ENCODE results near the gene LMAN2. TPM values are rescaled to one million over a fixed set of nuclear protein-coding genes. Genes with fewer than 3 reads are reported as not detected.

Gene LMAN2
- total and polyA plus RNA-seq, 2 experiments from 2014 or later = 153 to 227 TPM

DNA sequence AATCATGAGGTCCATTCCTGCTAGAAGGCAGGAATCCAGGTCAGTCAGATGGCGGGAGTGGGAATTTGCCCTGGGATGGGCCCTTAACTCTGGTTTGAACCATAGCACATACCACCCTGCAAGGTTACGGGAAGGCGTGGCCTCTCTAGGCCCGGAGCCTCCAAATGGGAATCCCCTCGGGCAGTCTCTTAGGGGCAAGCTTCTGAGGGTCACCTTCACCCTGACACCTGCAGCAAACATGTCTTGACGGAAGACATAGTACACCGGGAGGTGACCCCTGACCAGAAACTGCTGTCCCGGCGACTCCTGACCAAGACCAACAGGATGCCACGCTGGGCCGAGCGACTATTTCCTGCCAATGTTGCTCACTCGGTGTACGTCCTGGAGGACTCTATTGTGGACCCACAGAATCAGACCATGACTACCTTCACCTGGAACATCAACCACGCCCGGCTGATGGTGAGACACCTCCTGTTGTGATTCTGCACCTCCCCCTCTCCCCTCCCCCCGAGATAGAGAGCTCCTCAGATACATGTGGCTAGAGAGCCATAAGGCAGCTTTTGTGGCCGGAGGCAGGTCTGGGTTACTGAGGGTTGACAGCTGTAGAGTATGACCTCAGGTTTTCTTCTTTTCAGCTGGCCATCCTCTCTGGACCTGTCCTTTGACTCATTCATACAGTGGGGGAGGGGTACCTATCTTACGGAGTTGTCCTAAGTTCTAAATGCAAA lies 46.9 kb downstream of the LMAN2 start:
- Mint-ChIP-seq H3K36me3 (ENCODE audit: low read depth) (peaks cover 47% of the 10 kb centered on the region), H3K9me3 (no peaks in the 10 kb centered on the region; the same call in 2 of the 3 replicates), H3K4me1 (peaks cover 45% of the 10 kb centered on the region), H3K4me3 (peak overlapping the region; percentile 99), H3K27me3 (ENCODE audit: insufficient read depth, low read depth, poor library complexity) (peaks cover 25% of the 10 kb centered on the region), H3K27ac (peak overlapping the region; percentile 97)
- Histone ChIP-seq H3K27ac (ENCODE audit: low read depth) (0 out of 2 replicates have a peak overlapping the region, but pooled peaks have one; percentile 80), H3K4me3 (peak overlapping the region; percentile 99), H3K4me1 (ENCODE audit: insufficient read depth) (peaks cover 9% of the 10 kb centered on the region), H3F3A (replicated peaks; ENCODE audit: low read depth) (peaks cover 36% of the 10 kb centered on the region), H3K36me3 (ENCODE audit: insufficient read depth) (peaks cover 17% of the 10 kb centered on the region), H3K27me3 (ENCODE audit: insufficient read depth) (no peaks in the 10 kb centered on the region), H3K79me2 (replicated peaks; ENCODE audit: insufficient read depth) (peaks cover 21% of the 10 kb centered on the region), H4K20me1 (replicated peaks; ENCODE audit: insufficient read depth) (peaks cover 23% of the 10 kb centered on the region), H3K9me2 (ENCODE audit: insufficient read depth) (no peaks in the 10 kb centered on the region), H3K4me2 (peak overlapping the region; percentile 99), H2AFZ (no peak overlapping the region)
- DNase-seq (ENCODE audit: low spot score) (no peak), ATAC-seq (no peak)
- TF ChIP-seq EZH2 (IDR thresholded peaks at IDR 0.05; ENCODE audit: low read depth, unreplicated experiment) (no peak), EZH2phosphoT487 (IDR thresholded peaks at IDR 0.05; ENCODE audit: unreplicated experiment) (no peak), NANOG (IDR thresholded peaks at IDR 0.05; ENCODE audit: borderline replicate concordance) (no peak), POLR2AphosphoS5 (IDR thresholded peaks at IDR 0.05; ENCODE audit: low read depth) (no peak), STAT1 (IDR thresholded peaks at IDR 0.05; ENCODE audit: unreplicated experiment) (no peak), ZNF114 (CRISPR knock-in tag; IDR thresholded peaks at IDR 0.05) (no peak), JUNB (IDR thresholded peaks at IDR 0.05; ENCODE audit: unreplicated experiment) (no peak), ZNF331 (CRISPR knock-in tag; IDR thresholded peaks at IDR 0.05; ENCODE audit: low read depth) (no peak), CREB1 (CRISPR knock-in tag; IDR thresholded peaks at IDR 0.05; ENCODE audit: low read depth) (no peak)
- TF ChIP-seq, protein P1, sequence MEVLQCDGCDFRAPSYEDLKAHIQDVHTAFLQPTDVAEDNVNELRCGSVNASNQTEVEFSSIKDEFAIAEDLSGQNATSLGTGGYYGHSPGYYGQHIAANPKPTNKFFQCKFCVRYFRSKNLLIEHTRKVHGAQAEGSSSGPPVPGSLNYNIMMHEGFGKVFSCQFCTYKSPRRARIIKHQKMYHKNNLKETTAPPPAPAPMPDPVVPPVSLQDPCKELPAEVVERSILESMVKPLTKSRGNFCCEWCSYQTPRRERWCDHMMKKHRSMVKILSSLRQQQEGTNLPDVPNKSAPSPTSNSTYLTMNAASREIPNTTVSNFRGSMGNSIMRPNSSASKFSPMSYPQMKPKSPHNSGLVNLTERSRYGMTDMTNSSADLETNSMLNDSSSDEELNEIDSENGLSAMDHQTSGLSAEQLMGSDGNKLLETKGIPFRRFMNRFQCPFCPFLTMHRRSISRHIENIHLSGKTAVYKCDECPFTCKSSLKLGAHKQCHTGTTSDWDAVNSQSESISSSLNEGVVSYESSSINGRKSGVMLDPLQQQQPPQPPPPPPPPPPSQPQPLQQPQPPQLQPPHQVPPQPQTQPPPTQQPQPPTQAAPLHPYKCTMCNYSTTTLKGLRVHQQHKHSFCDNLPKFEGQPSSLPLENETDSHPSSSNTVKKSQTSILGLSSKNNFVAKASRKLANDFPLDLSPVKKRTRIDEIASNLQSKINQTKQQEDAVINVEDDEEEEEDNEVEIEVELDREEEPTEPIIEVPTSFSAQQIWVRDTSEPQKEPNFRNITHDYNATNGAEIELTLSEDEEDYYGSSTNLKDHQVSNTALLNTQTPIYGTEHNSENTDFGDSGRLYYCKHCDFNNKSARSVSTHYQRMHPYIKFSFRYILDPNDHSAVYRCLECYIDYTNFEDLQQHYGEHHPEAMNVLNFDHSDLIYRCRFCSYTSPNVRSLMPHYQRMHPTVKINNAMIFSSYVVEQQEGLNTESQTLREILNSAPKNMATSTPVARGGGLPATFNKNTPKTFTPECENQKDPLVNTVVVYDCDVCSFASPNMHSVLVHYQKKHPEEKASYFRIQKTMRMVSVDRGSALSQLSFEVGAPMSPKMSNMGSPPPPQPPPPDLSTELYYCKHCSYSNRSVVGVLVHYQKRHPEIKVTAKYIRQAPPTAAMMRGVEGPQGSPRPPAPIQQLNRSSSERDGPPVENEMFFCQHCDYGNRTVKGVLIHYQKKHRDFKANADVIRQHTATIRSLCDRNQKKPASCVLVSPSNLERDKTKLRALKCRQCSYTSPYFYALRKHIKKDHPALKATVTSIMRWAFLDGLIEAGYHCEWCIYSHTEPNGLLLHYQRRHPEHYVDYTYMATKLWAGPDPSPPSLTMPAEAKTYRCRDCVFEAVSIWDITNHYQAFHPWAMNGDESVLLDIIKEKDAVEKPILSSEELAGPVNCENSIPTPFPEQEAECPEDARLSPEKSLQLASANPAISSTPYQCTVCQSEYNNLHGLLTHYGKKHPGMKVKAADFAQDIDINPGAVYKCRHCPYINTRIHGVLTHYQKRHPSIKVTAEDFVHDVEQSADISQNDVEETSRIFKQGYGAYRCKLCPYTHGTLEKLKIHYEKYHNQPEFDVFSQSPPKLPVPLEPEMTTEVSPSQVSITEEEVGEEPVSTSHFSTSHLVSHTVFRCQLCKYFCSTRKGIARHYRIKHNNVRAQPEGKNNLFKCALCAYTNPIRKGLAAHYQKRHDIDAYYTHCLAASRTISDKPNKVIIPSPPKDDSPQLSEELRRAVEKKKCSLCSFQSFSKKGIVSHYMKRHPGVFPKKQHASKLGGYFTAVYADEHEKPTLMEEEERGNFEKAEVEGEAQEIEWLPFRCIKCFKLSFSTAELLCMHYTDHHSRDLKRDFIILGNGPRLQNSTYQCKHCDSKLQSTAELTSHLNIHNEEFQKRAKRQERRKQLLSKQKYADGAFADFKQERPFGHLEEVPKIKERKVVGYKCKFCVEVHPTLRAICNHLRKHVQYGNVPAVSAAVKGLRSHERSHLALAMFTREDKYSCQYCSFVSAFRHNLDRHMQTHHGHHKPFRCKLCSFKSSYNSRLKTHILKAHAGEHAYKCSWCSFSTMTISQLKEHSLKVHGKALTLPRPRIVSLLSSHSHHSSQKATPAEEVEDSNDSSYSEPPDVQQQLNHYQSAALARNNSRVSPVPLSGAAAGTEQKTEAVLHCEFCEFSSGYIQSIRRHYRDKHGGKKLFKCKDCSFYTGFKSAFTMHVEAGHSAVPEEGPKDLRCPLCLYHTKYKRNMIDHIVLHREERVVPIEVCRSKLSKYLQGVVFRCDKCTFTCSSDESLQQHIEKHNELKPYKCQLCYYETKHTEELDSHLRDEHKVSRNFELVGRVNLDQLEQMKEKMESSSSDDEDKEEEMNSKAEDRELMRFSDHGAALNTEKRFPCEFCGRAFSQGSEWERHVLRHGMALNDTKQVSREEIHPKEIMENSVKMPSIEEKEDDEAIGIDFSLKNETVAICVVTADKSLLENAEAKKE (CRISPR knock-in tag; IDR thresholded peaks at IDR 0.05) = no peak
- TF ChIP-seq, protein P2, sequence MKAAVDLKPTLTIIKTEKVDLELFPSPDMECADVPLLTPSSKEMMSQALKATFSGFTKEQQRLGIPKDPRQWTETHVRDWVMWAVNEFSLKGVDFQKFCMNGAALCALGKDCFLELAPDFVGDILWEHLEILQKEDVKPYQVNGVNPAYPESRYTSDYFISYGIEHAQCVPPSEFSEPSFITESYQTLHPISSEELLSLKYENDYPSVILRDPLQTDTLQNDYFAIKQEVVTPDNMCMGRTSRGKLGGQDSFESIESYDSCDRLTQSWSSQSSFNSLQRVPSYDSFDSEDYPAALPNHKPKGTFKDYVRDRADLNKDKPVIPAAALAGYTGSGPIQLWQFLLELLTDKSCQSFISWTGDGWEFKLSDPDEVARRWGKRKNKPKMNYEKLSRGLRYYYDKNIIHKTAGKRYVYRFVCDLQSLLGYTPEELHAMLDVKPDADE (IDR thresholded peaks at IDR 0.05) = no peak
- TF ChIP-seq, protein P3, sequence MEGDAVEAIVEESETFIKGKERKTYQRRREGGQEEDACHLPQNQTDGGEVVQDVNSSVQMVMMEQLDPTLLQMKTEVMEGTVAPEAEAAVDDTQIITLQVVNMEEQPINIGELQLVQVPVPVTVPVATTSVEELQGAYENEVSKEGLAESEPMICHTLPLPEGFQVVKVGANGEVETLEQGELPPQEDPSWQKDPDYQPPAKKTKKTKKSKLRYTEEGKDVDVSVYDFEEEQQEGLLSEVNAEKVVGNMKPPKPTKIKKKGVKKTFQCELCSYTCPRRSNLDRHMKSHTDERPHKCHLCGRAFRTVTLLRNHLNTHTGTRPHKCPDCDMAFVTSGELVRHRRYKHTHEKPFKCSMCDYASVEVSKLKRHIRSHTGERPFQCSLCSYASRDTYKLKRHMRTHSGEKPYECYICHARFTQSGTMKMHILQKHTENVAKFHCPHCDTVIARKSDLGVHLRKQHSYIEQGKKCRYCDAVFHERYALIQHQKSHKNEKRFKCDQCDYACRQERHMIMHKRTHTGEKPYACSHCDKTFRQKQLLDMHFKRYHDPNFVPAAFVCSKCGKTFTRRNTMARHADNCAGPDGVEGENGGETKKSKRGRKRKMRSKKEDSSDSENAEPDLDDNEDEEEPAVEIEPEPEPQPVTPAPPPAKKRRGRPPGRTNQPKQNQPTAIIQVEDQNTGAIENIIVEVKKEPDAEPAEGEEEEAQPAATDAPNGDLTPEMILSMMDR (conservative IDR thresholded peaks at IDR 0.05; ENCODE audit: low read depth in 2 of 2) = no peak
- TF ChIP-seq, protein P4, sequence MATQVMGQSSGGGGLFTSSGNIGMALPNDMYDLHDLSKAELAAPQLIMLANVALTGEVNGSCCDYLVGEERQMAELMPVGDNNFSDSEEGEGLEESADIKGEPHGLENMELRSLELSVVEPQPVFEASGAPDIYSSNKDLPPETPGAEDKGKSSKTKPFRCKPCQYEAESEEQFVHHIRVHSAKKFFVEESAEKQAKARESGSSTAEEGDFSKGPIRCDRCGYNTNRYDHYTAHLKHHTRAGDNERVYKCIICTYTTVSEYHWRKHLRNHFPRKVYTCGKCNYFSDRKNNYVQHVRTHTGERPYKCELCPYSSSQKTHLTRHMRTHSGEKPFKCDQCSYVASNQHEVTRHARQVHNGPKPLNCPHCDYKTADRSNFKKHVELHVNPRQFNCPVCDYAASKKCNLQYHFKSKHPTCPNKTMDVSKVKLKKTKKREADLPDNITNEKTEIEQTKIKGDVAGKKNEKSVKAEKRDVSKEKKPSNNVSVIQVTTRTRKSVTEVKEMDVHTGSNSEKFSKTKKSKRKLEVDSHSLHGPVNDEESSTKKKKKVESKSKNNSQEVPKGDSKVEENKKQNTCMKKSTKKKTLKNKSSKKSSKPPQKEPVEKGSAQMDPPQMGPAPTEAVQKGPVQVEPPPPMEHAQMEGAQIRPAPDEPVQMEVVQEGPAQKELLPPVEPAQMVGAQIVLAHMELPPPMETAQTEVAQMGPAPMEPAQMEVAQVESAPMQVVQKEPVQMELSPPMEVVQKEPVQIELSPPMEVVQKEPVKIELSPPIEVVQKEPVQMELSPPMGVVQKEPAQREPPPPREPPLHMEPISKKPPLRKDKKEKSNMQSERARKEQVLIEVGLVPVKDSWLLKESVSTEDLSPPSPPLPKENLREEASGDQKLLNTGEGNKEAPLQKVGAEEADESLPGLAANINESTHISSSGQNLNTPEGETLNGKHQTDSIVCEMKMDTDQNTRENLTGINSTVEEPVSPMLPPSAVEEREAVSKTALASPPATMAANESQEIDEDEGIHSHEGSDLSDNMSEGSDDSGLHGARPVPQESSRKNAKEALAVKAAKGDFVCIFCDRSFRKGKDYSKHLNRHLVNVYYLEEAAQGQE (IDR thresholded peaks at IDR 0.05; ENCODE audit: unreplicated experiment) = no peak

Data from GM23338 (cell line).